DMS153 treated with DMSO at 0.1 percent for 48 hours (cell line): Measurements from ENCODE around the gene SLC16A9.

ENCODE experiments used
- DNase-seq: peaks from one replicate; lab custom pipeline; 2025; ENCODE audit not compliant: unreplicated experiment; lab: John Stamatoyannopoulos, UW

SLC16A9 gene

GRCh38 chr10:59631237-59631636 is 78.4 kb downstream of the SLC16A9 start:
- no peak for DNase-seq

GRCh38 chr10:59628965-59629364 is 80.7 kb downstream of the SLC16A9 start:
- DNase-seq = no peak

- DNase-seq = no peak
Measured at GRCh38 chr10:59628456-59628855, 81.2 kb downstream of the SLC16A9 start.

GRCh38 chr10:59627366-59628018 is 82.2 kb downstream of the SLC16A9 start:
- DNase-seq = no peak

GRCh38 chr10:59626523-59626869 is 83.2 kb downstream of the SLC16A9 start:
- DNase-seq = no peak

GRCh38 chr10:59625721-59626522 is 83.7 kb downstream of the SLC16A9 start:
- peak; percentile 82 for DNase-seq

- DNase-seq = no peak
Measured at GRCh38 chr10:59624951-59625350, 84.7 kb downstream of the SLC16A9 start.

GRCh38 chr10:59624136-59624535 is 85.5 kb downstream of the SLC16A9 start:
- DNase-seq = no peak

GRCh38 chr10:59623133-59624121 is 86.2 kb downstream of the SLC16A9 start:
- no peak for DNase-seq

GRCh38 chr10:59622320-59623132 is 87.1 kb downstream of the SLC16A9 start:
- peak; percentile 8 for DNase-seq

GRCh38 chr10:59621771-59622170 is 87.9 kb downstream of the SLC16A9 start:
- DNase-seq = no peak

GRCh38 chr10:59618666-59619065 is 91.0 kb downstream of the SLC16A9 start:
- no peak for DNase-seq

GRCh38 chr10:59617996-59618395 is 91.7 kb downstream of the SLC16A9 start:
- no peak for DNase-seq

GRCh38 chr10:59611048-59611447 is 98.6 kb downstream of the SLC16A9 start:
- no peak for DNase-seq

GRCh38 chr10:59607970-59608369 is 101.7 kb downstream of the SLC16A9 start:
- DNase-seq = no peak

GRCh38 chr10:59606551-59606961 is 103.1 kb downstream of the SLC16A9 start:
- DNase-seq = no peak

GRCh38 chr10:59601985-59602384 is 107.7 kb downstream of the SLC16A9 start:
- no peak for DNase-seq
